GM19025 (cell line): ENCODE results near the gene CTNNA3.

Source experiments
- ATAC-seq: cut with Tn5 transposase; IDR thresholded peaks from one replicate; pipeline ENCODE4 v1.9.1; 2021; ENCODE audit warnings: mild to moderate bottlenecking, low read depth, moderate library complexity; ENCODE audit not compliant: unreplicated experiment

Gene CTNNA3

DNA sequence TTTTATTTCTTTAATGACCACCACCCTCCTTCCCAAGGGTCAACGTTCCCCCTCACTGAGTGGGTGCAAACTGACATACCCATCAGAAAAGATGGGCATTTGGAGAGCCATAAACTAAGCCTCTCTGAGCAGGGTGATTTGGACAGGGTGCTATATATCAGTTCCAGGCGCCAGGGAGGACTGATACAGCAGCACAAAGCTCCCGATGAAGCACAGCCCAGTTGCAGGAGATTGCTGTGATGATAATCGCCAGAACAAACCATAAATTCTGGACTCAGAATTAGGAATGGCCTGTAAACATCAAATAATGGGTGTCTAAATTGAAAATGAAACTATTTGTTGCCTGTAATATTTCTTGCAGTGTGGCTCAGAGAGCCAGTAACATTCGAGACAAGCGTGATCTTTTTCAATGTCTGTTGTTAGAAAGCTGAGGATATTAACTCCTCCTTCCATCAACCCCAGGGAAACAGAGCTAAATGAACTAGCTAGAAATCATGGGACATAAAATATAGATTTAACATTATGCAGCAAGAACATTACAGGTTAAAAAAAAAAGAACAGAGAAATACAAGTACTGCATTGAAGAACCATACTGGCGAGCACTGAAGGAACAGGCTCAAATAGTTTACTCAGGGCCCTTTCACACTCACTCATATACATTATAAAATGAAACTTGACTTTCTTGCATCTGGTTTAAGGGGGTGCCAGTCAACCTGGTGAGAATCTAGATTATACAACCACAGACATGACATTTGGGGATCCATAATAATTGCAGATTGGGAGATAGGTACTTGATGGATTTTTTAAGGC lies 907.6 kb downstream of the CTNNA3 start:
- ATAC-seq = no peak

DNA sequence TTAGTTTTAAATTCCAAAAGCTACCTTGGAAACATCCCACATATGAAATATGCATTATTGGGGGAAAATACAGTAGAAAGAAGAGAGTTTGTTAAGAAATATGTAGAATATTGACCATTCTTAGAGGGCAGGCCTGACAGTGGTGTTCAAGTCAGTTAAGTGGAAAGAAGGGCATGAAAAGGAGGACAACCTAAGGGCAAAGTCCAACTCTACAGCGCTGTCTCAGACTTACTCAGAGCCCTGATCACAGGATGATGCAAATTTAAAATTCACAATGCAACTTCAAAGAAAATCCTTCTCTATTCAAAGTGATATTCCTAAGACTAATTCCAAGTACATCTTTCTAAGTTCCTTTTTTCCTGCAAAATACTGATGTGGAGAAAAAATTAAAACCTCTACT lies 909.3 kb downstream of the CTNNA3 start:
- peak; percentile 42 for ATAC-seq

DNA sequence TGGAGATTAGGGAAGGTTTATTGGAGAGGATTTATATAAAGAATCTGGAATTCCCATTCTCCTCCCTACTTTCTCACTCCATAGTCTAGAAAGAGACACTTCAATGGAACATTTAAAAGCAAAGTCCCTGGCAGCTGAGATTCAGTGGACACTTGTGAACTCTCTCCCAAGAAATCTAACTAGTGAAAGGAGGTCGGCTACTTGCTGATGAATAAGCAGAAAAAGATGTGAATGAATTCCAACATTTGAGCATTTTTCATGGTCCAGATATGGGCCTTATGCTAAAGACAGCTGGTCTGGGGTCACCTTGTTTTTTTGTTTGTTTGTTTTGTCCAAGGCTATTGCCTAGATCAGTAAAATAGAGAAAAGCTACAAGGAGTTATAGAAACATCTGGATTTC lies 911.2 kb downstream of the CTNNA3 start:
- ATAC-seq = no peak

DNA sequence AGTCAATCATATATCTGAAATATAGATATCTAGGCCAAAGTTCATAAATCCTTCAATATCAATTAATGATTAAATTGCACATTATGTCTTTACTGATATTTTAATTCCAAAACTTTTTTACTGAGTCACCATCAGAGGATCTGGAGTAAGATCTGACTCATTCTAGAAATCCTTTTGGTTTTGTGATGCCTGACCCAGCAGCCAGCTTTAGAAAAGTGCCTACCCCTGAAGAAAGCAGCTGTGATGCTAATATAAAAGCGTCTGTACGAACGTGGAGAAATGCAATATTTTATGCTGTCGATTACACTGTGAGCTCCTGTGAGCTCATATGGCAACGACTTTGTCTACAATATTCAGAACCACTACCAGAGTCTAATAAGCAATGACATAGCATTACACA lies 912.7 kb downstream of the CTNNA3 start:
- no peak for ATAC-seq

DNA sequence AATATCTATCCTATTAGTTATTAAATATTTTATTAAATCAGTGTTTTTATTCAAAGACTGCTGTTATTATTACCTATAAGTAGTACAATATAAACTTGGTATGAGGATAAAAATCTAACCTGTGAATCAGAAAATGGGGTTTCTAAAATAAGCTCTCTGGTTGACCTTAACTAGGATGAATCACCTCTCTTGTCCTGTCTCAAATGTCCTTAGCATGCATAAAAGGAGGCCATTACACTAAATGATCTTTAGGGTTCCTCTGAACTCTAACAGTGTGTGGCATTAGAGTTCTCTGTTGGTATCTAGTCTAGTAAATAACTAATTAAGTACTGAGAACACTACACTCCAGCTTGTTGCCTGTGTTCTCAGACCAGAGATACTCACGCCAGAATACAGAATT lies 913.2 kb downstream of the CTNNA3 start:
- ATAC-seq = no peak

DNA sequence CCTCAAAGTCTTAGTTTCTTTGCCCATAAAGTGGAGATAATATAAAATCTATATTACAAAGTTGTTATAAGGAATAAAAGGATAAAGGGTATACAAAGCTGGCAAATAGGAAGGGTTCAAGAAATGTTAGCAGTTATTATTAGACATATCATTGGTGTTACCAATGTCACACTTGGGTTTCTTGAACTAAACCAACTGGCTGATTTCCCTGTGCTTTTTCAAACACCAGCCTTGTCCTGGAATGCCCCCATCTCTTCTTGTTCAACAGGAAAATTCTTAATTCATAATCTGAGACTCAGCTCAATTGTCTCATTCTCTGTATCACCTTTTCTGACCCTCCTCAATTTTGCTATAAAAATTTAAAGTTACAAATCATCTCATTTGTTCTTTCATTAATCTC lies 913.9 kb downstream of the CTNNA3 start:
- no peak for ATAC-seq

DNA sequence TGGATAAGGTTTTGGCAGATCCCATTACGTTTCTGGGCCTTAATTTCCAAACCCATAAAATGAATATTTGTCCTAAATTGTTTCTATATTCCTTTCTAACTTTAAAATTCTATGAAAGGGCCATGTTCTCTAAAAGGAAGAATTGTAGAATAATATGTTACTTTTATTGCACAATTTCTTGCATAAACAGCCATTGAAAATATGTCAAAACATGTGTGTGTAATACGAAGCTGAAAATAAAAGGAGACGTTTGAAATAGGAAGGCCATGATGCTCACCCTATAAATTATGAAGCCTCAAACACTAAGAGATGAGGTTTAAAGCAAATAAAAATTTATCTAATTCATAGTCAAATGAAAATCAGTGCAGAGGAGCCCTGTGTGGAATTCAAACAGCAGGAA lies 915.2 kb downstream of the CTNNA3 start:
- no peak for ATAC-seq

DNA sequence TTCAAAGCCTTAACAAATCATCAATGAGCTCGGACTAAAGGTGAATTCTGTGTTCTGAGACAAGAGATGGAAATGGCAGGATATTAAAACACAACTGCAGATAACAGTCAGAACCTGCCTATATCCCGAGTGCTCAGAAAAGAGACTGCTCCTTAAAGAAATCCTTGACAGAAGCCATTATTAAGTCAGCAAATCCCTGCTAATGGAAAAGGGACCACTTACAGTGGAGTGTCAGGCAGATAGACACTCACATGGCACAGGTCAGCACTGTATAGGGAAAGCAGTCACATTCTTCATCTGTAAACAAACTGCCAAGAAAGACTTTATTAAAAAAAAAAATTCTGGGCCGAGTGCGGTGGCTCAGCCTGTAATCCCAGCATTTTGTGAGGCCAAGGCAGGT lies 917.6 kb downstream of the CTNNA3 start:
- no peak for ATAC-seq

DNA sequence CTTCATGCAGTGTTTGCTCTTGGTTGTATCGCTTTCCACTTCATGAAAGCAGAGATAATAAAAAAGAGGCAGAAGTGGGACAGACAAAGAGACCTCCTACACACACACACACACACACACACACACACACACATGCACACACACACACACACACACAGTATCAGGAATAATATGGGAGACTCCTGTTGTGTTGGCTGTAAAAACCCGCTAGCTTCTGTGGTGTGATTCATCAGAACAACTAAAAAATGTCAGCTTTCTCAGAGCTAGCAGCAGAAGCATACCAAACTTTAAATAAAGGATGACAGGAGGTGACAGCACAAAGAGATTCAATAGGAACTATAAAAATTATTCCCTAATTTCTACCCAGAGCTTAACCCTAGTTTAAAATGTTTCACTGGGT lies 918.3 kb downstream of the CTNNA3 start:
- ATAC-seq = no peak

DNA sequence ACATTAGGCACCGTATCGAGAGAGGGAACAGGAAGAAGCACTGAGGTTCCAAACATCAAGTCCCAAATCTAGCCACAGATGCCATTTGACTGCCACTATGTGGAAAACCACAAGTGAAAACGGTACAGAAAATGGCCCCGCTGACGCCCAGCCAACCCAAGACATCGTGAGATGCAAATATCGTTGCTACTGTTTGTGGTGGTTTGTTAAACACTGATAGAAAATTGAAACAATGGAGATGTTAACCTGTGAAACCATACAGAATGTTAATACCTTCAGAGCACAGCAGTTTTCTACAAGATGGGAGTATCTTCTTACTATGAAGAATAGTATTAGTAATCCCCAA lies 922.5 kb downstream of the CTNNA3 start:
- ATAC-seq = no peak

DNA sequence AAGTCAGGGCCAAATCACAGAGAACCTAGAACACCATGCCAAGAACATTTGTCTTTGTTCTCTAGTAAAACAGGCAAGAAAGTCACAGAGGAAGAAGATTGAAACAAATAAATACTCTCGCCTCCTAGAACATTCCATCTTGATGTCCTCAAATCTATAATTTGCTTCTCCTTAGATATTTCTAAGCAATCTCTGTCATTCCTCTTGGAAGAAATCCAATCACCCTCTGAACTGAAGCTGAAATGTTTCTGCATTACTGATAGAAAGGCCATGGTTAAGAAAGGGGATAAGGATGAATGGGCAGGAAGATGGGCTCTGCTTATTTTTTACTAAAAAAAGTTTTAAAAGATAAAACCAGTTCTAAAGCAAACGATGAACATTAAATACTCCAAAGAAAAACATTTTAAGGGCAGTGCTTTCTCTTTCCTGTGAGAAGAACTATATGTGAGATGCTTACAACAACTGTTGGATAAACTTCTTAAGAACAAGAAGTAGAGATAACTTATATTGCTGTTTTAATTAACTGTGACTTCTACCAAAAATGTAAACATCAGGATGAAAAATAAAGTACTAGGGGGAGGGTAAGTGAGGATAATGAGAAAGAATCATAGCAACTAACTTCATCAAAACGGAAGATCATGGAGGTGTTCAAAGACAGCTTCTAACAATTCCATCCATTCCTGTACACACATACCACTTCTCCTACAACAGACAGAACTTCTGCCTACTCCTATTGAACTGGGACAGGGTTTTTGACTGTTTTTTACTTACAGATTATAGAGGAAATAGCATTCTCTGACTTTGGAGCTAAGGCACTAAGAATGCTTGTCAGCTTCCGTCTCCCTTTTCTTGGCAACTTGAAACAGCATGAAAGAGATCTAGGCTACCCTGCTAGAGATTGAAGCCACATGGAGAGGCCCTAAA lies 923.2 kb downstream of the CTNNA3 start:
- ATAC-seq = no peak

DNA sequence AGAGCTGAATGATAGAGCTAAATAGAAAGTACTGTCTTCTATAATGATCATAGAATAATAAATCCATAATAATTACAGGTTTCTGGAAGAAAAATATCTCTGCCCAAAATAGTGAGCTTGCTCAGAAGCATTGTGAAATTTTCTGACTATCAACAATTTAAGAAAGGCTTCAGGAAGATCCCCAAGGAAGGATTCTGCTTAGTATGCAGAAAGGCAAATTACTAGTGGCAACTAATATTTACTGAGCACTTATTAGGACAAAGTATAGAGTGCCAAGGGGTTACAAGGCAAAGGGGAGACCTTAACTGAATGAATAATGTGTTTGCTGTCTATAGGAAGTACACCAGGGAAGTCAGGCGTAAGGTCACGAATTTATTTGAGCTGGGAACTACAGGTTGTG lies 928.3 kb downstream of the CTNNA3 start:
- no peak for ATAC-seq

DNA sequence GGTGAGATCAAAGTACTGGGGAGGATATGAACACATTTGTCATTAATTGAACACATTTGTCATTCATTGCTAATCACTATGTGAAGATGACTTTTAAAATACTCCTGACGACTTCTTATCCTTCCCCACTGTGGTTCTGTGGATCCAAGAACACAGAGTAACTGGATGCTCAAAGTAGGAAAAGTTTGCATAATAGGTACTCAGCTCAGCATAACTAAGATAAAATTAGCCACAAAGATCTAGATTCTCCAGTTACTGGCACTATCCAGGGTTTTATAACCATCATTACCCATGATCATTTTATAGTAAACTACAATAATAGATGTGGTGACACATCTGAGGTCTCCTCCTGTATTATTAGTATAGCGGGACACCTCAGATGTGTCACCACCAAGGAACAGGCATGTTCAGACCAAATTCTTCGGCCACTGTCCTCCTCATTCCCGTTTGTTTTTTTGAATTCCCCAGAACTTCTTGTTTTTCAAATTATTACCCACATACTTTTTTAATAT lies 933.7 kb downstream of the CTNNA3 start:
- no peak for ATAC-seq

DNA sequence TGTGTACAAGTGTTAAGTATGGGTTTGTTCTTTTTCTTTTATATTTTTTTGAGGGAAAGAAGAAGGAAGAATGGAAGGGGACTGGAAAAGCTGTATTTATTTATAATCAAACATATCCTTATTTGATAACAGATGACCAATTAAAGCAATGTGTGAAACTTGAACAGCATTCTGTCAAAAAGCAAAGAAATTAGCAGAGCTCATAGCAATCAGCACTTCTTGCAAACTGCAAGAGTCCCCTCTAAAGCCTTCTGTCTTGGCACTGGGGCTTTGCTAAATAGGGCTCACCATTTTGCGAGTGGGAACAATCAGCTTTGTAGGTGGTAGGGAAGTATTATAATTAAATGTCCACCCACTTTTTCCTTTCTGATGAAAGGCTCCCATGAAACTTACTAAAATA lies 935.1 kb downstream of the CTNNA3 start:
- ATAC-seq = no peak

DNA sequence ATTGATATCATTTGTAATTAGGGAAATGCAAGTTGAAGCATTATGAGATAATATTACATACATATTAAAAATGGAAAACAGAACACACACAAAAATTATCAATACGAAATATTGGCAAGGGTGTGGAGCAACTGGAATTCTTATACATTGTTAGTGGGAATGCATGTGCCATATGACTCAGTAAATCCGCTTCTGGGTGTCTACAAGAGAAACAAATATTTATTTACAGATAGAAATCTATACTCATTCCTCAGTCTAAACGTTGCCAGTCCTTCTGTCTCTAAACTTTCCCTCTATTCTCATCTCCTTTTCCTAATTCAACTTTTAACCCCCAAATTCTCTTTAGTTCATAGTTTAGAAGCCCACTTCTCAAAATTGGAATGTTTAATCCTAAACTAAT lies 940.5 kb downstream of the CTNNA3 start:
- ATAC-seq = no peak

DNA sequence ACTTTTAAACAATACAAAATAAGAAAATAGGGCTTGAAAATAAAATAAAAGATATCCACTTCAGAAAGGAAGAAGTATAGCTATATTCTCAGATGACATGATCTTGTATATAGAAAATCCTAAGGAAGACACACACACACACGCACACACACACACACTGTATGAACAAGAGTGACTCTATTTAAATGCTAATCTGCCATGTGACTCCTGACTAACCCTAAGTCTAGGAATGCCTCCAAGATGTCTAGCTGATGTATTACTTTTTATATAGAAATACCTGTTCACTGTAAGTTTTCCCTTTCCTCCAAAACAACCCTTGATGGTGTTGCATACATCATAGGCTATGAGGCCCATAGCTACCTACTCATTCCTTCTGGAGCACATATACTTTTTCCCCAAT lies 943.3 kb downstream of the CTNNA3 start:
- ATAC-seq = no peak

DNA sequence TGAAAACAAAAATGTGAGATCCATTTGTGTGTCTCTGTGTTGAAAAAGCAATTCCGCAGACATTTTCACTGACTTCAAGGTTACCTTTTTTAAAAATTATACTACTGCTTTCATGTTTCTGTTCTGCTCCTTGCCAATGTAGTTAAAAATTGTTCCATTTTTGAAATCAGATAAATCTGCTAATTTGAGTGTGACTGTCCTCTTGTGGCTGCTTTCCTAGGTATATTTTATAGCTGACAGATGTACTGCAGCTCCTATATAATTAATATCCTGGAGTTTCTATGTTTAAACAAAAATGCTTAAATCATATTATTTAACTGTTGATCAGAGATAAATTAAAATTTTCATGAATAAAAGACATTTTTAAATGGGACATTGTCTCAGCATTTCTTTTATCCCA lies 947.8 kb downstream of the CTNNA3 start:
- no peak for ATAC-seq

DNA sequence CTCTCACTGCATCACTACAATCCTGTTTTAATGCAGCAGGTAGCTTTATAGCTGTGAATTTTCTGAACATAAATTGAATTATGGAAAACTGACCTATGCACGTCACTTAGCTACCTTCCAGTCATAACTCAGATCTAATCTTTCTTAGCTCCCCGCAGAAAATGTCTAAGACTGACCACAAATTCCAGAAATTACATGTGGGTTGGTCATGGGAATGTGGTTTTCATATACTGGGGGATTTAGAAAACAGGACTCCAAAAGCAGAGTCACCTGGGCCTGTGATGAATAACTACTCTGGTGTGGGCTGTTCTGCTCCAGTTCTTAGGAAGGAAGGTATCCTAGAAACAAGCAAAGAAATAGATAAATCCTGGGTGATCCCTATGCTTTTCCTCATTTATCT lies 948.5 kb downstream of the CTNNA3 start:
- ATAC-seq = no peak

DNA sequence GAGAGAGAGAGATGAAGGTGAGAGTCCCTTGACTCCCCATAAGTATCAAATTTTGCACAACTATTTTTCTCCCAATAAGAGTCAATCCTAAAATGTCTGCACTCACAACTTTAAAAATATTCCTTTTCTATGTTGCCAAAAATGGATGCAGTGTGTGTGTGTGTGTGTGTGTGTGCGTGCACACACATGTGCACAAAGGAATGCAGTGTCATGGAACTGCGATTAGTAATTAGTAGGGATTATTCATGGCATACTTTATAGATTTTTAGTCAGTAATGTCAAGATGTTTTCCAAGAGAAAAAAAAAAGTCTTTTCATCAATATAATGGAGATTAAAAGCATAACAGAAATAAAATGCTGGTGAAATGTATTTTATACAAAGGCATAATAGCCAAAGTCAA lies 949.3 kb downstream of the CTNNA3 start:
- ATAC-seq = no peak

DNA sequence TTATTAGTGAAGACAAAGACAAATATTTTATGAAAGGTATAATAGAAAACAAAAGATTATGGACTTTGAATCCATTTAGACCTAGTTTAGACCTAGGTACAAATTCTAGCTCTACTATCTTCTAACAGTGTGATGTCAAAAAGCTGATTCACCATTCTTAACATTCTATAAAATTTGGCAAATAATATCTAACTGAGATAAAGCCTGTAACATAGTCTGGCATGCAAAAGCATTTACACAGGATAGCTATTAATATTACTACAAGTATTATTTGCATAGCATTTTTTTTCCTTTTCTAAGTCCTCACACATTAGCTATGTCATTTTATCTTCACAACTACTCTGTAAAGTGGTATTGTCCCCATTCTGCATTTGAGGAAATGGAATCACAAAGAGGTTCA lies 949.7 kb downstream of the CTNNA3 start:
- ATAC-seq = no peak

DNA sequence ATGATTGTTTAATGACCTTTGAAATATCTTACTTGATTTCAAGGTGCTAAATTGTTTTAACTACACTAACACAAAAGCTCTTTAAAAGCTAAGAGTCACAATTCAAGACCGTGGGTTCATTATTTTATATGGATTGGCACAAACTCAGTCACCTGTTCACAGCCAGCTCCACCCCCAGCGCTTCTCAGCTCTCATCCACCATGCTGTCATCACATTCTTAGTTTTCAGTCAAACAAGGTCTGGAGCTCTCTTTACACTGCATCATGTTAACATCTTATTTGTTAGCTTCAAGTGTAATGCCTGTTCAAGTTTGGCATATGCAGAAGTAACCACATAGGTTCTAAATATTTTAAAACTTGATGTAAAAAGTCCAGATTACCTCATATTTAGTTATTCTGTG lies 951.1 kb downstream of the CTNNA3 start:
- no peak for ATAC-seq

DNA sequence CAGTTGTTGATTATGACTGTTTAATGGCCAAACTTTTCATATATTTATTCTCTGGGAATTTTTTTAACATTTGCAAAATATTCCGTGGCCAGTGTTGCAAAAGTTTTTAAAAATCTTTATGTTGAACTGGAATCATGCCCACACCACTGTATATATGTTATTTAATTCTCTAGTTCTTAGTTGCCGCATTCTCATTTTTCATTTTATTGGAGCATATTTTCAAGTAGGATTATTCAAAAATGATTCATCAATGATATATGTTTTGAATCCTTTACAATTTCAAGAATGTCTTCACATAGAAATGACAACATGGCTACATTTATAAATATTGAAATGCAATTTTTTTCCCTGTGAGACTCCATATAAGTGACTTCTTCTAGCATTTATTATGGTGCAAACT lies 958.8 kb downstream of the CTNNA3 start:
- no peak for ATAC-seq
